CD4-positive, alpha-beta T cell (primary cell): ENCODE data around the gene RAD51B. TPM values are rescaled to one million over a fixed set of nuclear protein-coding genes. Genes with fewer than 3 reads are reported as not detected.
A peak's percentile ranks its signal among the peaks of the same experiment; 100 is the strongest.

ENCODE experiments used
- ATAC-seq: fragments of 200-7000 bp; cut with Tn5 transposase; one replicate; pipeline ENCODE4 v1.10.0; 2022; ENCODE audit warnings: mild to moderate bottlenecking; ENCODE audit not compliant: poor library complexity
- CTCF ChIA-PET: fragments of 350-600 bp; sonication (Branson Sonifier 250); formaldehyde crosslinking; loops from one replicate; lab custom pipeline; 2021; ENCODE audit warnings: antibody characterized with exemption, inconsistent platforms; lab: Charles Lee
- POLR2A ChIA-PET: fragments of 350-600 bp; sonication (Branson Sonifier 250); formaldehyde crosslinking; loops from one replicate; lab custom pipeline; 2021; ENCODE audit warnings: antibody characterized with exemption, inconsistent platforms; lab: Charles Lee
- DNase-seq, 14 experiments: peaks; one replicate each; pipeline ENCODE4 v3.0.0-alpha.2; 2013 to 2020; ENCODE audit warnings: mixed read lengths in 2 of 14
- H3K27ac ChIP-seq, 2 donors: one replicate each; pipeline versions ENCODE4 v1.5.1 to v1.7.0; 2013; ENCODE audit warnings: low read length in 2 of 2, low read depth in 1 of 2, mild to moderate bottlenecking in 1 of 2
- H3K27me3 ChIP-seq, 2 experiments: 1 replicate in 1 of 2; 2 replicates in 1 of 2; pipeline versions ENCODE4 v1.6.1 to v1.7.0; 2013; ENCODE audit warnings: low read length in 2 of 2, control low read depth in 1 of 2, mild to moderate bottlenecking in 1 of 2, moderate library complexity in 1 of 2; ENCODE audit not compliant: insufficient read depth in 2 of 2, control insufficient read depth in 1 of 2
- H3K36me3 ChIP-seq: one replicate; pipeline ENCODE4 v1.6.1; 2013; ENCODE audit warnings: low read length, control low read depth; ENCODE audit not compliant: insufficient read depth
- H3K4me1 ChIP-seq: one replicate; pipeline ENCODE4 v1.6.1; 2013; ENCODE audit warnings: low read length, control low read depth; ENCODE audit not compliant: insufficient read depth
- H3K4me3 ChIP-seq: one replicate; pipeline ENCODE4 v1.5.1; 2013; ENCODE audit warnings: mild to moderate bottlenecking, low read length, moderate library complexity
- H3K9me3 ChIP-seq, 2 experiments: 1 replicate in 1 of 2; 2 replicates in 1 of 2; pipeline versions ENCODE4 v1.6.1 to v1.7.0; 2013; ENCODE audit warnings: low read length in 2 of 2, mild to moderate bottlenecking in 2 of 2, control low read depth in 1 of 2, moderate library complexity in 1 of 2; ENCODE audit not compliant: control insufficient read depth in 1 of 2, insufficient read depth in 1 of 2
- H3K27ac Mint-ChIP-seq: one replicate; pipeline ENCODE4 v1.8.0; 2020; ENCODE audit warnings: mixed read lengths
- H3K27me3 Mint-ChIP-seq: one replicate; pipeline ENCODE4 v1.8.0; 2021; ENCODE audit warnings: mixed read lengths
- H3K36me3 Mint-ChIP-seq: one replicate; pipeline ENCODE4 v1.8.0; 2021; ENCODE audit warnings: low read depth, mixed read lengths
- H3K4me1 Mint-ChIP-seq: one replicate; pipeline ENCODE4 v1.8.0; 2021; ENCODE audit warnings: low read depth, mixed read lengths
- H3K4me3 Mint-ChIP-seq: one replicate; pipeline ENCODE4 v1.8.0; 2020; ENCODE audit warnings: mild to moderate bottlenecking, mixed read lengths
- H3K9me3 Mint-ChIP-seq: one replicate; pipeline ENCODE4 v1.8.0; 2020; ENCODE audit warnings: mixed read lengths
- intact Hi-C, 2 experiments: fragments of 100-400 bp; cut with DNase I in 1 of 2; cut with micrococcal nuclease in 1 of 2; formaldehyde crosslinking; loops; one replicate each; pipeline versions ENCODE4 v1.15.1 to v1.9.0; 2023 to 2025; cut with DNase I, micrococcal nuclease
- total RNA-seq, 174 experiments: library from RNA in 2 of 174; stranded (reverse) in 2 of 174; gene quantifications; one replicate each; pipeline ENCODE4 v1.2.3 and lab custom pipeline; 2021 to 2026
- TF ChIP-seq, protein P1 (sequence below): fragments of 200-600 bp; IDR thresholded peaks from one replicate; pipeline ENCODE4 v1.8.0; 2022; ENCODE audit warnings: antibody characterized with exemption, mild to moderate bottlenecking

The RAD51B gene
- total RNA-seq, 2 experiments from 2014 or later = 18.4 to 20.0 TPM

DNA sequence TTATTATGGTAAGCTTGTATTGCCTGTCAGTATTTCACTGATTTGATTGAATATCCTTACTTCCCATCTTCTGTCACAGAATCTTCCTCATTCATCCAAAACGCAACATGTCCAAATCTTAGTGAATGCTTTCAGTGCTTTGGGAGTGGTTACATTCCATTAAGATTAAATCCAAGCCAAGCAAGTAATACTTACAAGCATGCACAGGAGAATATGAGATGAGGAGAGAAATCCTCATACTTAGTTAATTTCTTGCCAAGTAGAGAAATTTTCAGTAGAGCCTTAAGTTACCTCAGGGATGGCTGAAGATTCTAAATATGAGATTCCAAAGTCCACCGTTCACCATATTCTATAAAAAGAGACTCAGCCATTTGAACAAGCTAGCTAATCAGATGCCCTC lies 316.0 kb downstream of the RAD51B start:
- H3K36me3 ChIP-seq = no peaks in the 10 kb centered on the region
- H3K27ac ChIP-seq = no peak overlapping the region
- TF ChIP-seq, protein P1, sequence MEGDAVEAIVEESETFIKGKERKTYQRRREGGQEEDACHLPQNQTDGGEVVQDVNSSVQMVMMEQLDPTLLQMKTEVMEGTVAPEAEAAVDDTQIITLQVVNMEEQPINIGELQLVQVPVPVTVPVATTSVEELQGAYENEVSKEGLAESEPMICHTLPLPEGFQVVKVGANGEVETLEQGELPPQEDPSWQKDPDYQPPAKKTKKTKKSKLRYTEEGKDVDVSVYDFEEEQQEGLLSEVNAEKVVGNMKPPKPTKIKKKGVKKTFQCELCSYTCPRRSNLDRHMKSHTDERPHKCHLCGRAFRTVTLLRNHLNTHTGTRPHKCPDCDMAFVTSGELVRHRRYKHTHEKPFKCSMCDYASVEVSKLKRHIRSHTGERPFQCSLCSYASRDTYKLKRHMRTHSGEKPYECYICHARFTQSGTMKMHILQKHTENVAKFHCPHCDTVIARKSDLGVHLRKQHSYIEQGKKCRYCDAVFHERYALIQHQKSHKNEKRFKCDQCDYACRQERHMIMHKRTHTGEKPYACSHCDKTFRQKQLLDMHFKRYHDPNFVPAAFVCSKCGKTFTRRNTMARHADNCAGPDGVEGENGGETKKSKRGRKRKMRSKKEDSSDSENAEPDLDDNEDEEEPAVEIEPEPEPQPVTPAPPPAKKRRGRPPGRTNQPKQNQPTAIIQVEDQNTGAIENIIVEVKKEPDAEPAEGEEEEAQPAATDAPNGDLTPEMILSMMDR = no peak
- no peaks in the 10 kb centered on the region for H3K27me3 ChIP-seq
- Mint-ChIP-seq H3K36me3 (no peaks in the 10 kb centered on the region), H3K27me3 (no peaks in the 10 kb centered on the region), H3K27ac (no peak overlapping the region), H3K4me1 (peaks cover 10% of the 10 kb centered on the region), H3K9me3 (no peaks in the 10 kb centered on the region), H3K4me3 (no peak overlapping the region)
- intact Hi-C loops = no loop called here
- ChIA-PET POLR2A (interaction anchor here (1.4 kb wide), 1 partner anchor 8 kb away, joined by 4 read pairs; no protein-coding TSS in a partner anchor), CTCF (no interaction called here)
- H3K4me1 ChIP-seq = no peaks in the 10 kb centered on the region
- DNase-seq = no peak
- no peak for ATAC-seq
- no peaks in the 10 kb centered on the region for H3K9me3 ChIP-seq
- H3K4me3 ChIP-seq = no peak overlapping the region

DNA sequence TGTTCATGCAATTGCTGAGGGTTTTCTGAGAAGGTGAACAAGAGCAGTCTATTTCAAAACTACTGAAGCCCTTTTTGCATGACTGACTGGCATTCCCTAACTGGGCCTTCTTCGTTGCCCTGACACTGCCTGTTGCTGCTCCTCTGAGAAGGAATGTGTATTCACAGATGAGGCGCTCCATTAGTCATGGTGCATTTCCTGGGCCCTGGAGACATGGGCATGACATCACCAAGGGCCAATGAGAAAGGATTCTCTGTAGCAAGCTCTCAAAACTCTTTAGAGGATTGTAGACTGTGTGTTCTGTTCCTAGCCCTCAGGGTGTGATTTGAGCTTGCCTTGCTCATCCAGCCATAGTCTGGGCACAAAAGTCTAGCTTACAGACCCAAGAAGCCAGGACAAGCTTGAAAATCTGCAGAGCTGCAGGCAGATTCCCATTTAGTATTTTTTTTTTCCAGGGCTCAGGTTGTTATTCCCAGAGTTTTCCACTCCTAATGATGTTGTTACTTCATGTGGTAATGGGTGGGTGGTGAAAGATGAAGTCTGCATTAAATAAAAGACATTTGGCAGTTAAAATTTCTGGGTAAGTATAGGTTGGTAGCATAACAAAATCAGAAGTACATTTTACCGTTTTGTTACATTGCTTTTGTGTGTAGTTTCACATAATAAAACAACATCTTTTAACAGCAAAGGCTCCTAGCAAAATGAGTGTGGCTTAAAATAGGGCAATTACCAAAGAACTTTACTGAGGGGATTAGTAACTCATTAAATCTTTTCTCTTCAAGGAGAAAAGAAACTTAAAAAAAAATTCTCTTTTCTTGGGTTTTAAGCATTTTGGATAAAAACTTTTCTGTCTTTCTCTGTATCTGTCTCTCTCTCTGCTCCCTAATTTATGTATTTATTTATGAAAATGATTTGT lies 318.4 kb downstream of the RAD51B start:
- no peaks in the 10 kb centered on the region for H3K9me3 Mint-ChIP-seq
- ATAC-seq (no peak), DNase-seq (peak in 3 of 14 experiments; percentile 5 to 12 (median 5))
- peaks cover 18% of the 10 kb centered on the region for H3K4me1 Mint-ChIP-seq
- no peaks in the 10 kb centered on the region for H3K36me3 ChIP-seq
- H3K4me1 ChIP-seq = no peaks in the 10 kb centered on the region
- ChIA-PET POLR2A (no interaction called here), CTCF (no interaction called here)
- intact Hi-C loops = no loop called here
- H3K9me3 ChIP-seq = no peaks in the 10 kb centered on the region
- H3K4me3 Mint-ChIP-seq = no peak overlapping the region
- TF ChIP-seq, protein P1 = no peak
- H3K4me3 ChIP-seq = no peak overlapping the region
- H3K27me3 Mint-ChIP-seq = no peaks in the 10 kb centered on the region
- no peaks in the 10 kb centered on the region for H3K36me3 Mint-ChIP-seq
- no peak overlapping the region for H3K27ac ChIP-seq
- H3K27ac Mint-ChIP-seq = no peak overlapping the region
- no peaks in the 10 kb centered on the region for H3K27me3 ChIP-seq

DNA sequence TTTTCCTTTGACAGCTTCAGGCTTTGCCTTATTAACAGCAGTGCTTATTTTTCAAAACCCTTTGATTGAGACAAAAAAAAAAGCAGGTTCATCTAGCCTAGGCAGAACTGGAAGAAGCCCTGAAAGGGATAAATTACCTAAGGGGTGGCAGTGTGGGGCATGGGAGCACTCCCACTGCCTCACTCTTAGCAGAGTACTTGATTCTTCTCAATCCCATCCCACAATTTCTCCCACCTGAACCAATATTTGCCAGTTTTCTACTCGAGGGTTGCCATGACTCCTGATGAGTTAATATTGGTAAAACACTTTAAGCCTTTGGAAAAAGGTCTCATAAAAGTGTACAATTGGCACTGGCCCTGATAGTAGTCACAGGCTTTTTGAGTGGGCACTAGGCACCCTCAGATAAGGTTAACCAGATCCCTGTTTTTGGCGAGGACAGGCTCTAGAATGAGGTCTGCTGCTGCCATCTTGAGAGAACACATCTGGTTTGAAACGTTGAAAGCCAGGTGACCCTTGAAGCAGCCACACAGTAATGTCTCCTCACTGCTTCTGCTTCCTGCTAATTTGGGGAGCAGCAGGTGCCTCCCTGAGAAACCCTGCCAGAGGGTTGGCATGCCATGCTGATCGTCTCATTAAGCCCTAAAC lies 320.0 kb downstream of the RAD51B start:
- Mint-ChIP-seq H3K4me3 (no peak overlapping the region), H3K9me3 (no peaks in the 10 kb centered on the region), H3K4me1 (peaks cover 34% of the 10 kb centered on the region), H3K27ac (no peak overlapping the region), H3K27me3 (no peaks in the 10 kb centered on the region), H3K36me3 (no peaks in the 10 kb centered on the region)
- no peaks in the 10 kb centered on the region for H3K27me3 ChIP-seq
- H3K9me3 ChIP-seq = no peaks in the 10 kb centered on the region
- ATAC-seq (no peak), DNase-seq (no peak)
- ChIA-PET POLR2A (no interaction called here), CTCF (no interaction called here)
- H3K36me3 ChIP-seq = no peaks in the 10 kb centered on the region
- no peak overlapping the region for H3K4me3 ChIP-seq
- peaks cover 10% of the 10 kb centered on the region for H3K4me1 ChIP-seq
- H3K27ac ChIP-seq = no peak overlapping the region
- TF ChIP-seq, protein P1 = no peak
- intact Hi-C loops = no loop called here
